HepG2 (cell line): ENCODE results near the gene METTL26. TPM values are rescaled to one million over a fixed set of nuclear protein-coding genes. Genes with fewer than 3 reads are reported as not detected.

Source experiments
- CCDC6 ChIP-seq: sonication (generic); formaldehyde crosslinking; IDR thresholded peaks from 2 replicates; pipeline ENCODE4 v1.8.1; 2022; ENCODE audit warnings: mild to moderate bottlenecking, missing genetic modification reagents, moderate library complexity
- DMAP1 ChIP-seq: IDR thresholded peaks from 2 replicates; pipeline ENCODE4 v1.6.1; 2016
- FOSL2 ChIP-seq: sonication (generic); formaldehyde crosslinking; IDR thresholded peaks from 2 replicates; pipeline ENCODE4 v1.4.0; 2020; ENCODE audit warnings: missing genetic modification reagents
- FOXK1 ChIP-seq: sonication (generic); formaldehyde crosslinking; IDR thresholded peaks from 2 replicates; pipeline ENCODE4 v1.4.0; 2020; ENCODE audit warnings: low read depth, missing genetic modification reagents, borderline replicate concordance
- HDAC1 ChIP-seq: sonication (generic); formaldehyde crosslinking; IDR thresholded peaks from 2 replicates; pipeline ENCODE4 v1.5.1; 2020; ENCODE audit warnings: mild to moderate bottlenecking, missing genetic modification reagents
- HMG20B ChIP-seq: conservative IDR thresholded peaks from 2 replicates; pipeline ENCODE4 v1.6.1; 2016; ENCODE audit warnings: missing genetic modification reagents, missing compliant biosample characterization
- IKZF1 ChIP-seq: fragments of 450-650 bp; IDR thresholded peaks from 2 replicates; pipeline ENCODE4 v1.7.1; 2016
- KLF13 ChIP-seq: sonication (generic); formaldehyde crosslinking; IDR thresholded peaks from 2 replicates; pipeline ENCODE4 v1.4.0; 2020; ENCODE audit warnings: mild to moderate bottlenecking, missing genetic modification reagents
- PCBP2 ChIP-seq: fragments of 200-400 bp; formaldehyde crosslinking; optimal IDR thresholded peaks from 2 replicates; pipeline ENCODE3; 2018; ENCODE audit warnings: low read length, low read depth; ENCODE audit not compliant: poor library complexity, severe bottlenecking
- SP4 ChIP-seq: sonication (generic); formaldehyde crosslinking; IDR thresholded peaks from 2 replicates; pipeline ENCODE4 v1.8.1; 2023; ENCODE audit warnings: mild to moderate bottlenecking, missing genetic modification reagents
- SRSF1 ChIP-seq: fragments of 200-400 bp; formaldehyde crosslinking; optimal IDR thresholded peaks from 2 replicates; pipeline ENCODE3; 2017; ENCODE audit warnings: mild to moderate bottlenecking, low read depth, low read length, moderate library complexity
- TAF1 ChIP-seq: sonication (generic); formaldehyde crosslinking; IDR thresholded peaks from 2 replicates; pipeline ENCODE4 v1.4.0; 2020; ENCODE audit warnings: missing genetic modification reagents
- TEAD3 ChIP-seq: optimal IDR thresholded peaks from 2 replicates; pipeline ENCODE3; 2016; ENCODE audit warnings: borderline replicate concordance
- ZNF225 ChIP-seq: sonication (generic); formaldehyde crosslinking; IDR thresholded peaks from 2 replicates; pipeline ENCODE4 v1.4.0; 2020; ENCODE audit warnings: mild to moderate bottlenecking, missing genetic modification reagents
- ZNF264 ChIP-seq: sonication (generic); formaldehyde crosslinking; IDR thresholded peaks from 2 replicates; pipeline ENCODE4 v1.4.0; 2020; ENCODE audit warnings: missing genetic modification reagents
- ZNF781 ChIP-seq: sonication (generic); formaldehyde crosslinking; IDR thresholded peaks from 2 replicates; pipeline ENCODE4 v1.5.1; 2020; ENCODE audit warnings: borderline replicate concordance, mild to moderate bottlenecking, missing genetic modification reagents; ENCODE audit errors: not compliant biosample characterization
- ZNF816 ChIP-seq: sonication (generic); formaldehyde crosslinking; IDR thresholded peaks from 2 replicates; pipeline ENCODE4 v1.8.0; 2022; ENCODE audit warnings: missing genetic modification reagents, mild to moderate bottlenecking, borderline replicate concordance
- polyA plus RNA-seq, 8 experiments: library from polyadenylated mRNA; depleted of rRNA in 3 of 8; stranded (reverse) in 7 of 8; unstranded in 1 of 8; fragments of >200 nt; fragmentation: Illumina TruSeq in 4 of 8; extraction: Trizol in 4 of 8; gene quantifications; 2 replicates each; pipeline versions ENCODE4 v1.2.1 to v1.2.3, GENCODE V29; 2011 to 2016; ENCODE audit warnings: low read depth in 4 of 8, missing spikeins in 1 of 8, mixed read lengths in 1 of 8; ENCODE audit not compliant: insufficient read depth in 1 of 8
- total RNA-seq, 5 experiments: library from RNA; depleted of rRNA; stranded (reverse); fragments of >200 nt; fragmentation: Illumina TruSeq; extraction: Trizol; gene quantifications; 2 replicates each; pipeline ENCODE4 v1.2.3, GENCODE V29; 2016; ENCODE audit warnings: low read depth in 1 of 5
- TF ChIP-seq, protein P1 (sequence below): sonication (generic); formaldehyde crosslinking; IDR thresholded peaks from 2 replicates; pipeline ENCODE4 v1.4.0; 2020; ENCODE audit warnings: missing genetic modification reagents, borderline replicate concordance
- TF ChIP-seq, protein P2 (sequence below): sonication (generic); formaldehyde crosslinking; IDR thresholded peaks from 2 replicates; pipeline ENCODE4 v1.4.0; 2020; ENCODE audit warnings: missing genetic modification reagents

METTL26 gene
- total and polyA plus RNA-seq, 2 of the 13 experiments (the other 11 are each of a cell fraction or from before 2014, with no cell fraction given): 65.5 to 70.1 TPM

DNA sequence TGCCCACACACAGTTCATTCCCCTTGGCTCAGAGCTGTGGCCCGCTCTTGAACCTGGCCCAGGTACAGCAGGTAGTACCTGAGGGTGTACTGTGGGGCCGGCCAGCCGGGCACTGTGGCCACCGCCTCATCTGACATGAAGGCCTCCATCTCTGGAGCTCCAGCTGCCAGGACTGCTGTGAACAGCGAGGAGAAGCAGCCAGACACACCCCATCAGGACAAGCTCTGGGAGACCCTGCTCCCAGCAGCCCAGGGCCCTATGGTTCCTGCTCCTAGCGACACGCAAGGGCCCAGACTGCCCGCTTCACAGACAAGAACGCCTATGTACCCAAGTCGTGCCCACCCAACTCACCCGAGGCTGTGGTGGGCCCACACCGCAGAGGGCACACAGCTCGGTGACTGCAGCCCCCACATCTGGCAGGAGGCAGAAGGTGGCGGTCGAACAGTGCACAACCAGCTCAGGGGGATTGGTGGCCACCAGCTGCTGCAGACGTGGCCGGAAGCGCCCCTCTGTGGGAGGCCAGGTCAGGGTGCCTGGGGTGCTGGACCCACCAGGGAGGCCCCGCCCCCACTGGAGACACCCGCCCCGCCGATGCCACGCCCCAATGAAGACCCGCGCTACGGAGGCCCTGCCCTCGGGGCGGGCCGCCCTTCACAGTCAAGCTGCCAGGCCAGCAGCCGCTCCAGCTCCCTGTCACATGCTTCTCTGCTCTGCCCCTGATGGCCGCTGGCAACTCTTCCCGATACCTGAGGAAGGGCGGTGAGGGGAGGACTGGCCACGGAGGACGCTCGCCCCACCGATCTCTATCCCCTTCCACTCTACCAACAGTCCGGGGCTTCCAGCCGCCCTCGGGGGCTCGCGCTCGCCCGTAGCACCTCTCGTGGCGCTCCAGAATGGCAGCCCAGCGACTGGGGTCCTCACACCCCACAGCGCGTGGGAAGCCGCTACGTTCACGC lies 43.0 kb upstream of the METTL26 start (continued):
- TF ChIP-seq, protein P1, sequence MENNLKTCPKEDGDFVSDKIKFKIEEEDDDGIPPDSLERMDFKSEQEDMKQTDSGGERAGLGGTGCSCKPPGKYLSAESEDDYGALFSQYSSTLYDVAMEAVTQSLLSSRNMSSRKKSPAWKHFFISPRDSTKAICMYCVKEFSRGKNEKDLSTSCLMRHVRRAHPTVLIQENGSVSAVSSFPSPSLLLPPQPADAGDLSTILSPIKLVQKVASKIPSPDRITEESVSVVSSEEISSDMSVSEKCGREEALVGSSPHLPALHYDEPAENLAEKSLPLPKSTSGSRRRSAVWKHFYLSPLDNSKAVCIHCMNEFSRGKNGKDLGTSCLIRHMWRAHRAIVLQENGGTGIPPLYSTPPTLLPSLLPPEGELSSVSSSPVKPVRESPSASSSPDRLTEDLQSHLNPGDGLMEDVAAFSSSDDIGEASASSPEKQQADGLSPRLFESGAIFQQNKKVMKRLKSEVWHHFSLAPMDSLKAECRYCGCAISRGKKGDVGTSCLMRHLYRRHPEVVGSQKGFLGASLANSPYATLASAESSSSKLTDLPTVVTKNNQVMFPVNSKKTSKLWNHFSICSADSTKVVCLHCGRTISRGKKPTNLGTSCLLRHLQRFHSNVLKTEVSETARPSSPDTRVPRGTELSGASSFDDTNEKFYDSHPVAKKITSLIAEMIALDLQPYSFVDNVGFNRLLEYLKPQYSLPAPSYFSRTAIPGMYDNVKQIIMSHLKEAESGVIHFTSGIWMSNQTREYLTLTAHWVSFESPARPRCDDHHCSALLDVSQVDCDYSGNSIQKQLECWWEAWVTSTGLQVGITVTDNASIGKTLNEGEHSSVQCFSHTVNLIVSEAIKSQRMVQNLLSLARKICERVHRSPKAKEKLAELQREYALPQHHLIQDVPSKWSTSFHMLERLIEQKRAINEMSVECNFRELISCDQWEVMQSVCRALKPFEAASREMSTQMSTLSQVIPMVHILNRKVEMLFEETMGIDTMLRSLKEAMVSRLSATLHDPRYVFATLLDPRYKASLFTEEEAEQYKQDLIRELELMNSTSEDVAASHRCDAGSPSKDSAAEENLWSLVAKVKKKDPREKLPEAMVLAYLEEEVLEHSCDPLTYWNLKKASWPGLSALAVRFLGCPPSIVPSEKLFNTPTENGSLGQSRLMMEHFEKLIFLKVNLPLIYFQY: no peak
- no peak for TF ChIP-seq CCDC6 (CRISPR knock-in tag)
- TF ChIP-seq, protein P2, sequence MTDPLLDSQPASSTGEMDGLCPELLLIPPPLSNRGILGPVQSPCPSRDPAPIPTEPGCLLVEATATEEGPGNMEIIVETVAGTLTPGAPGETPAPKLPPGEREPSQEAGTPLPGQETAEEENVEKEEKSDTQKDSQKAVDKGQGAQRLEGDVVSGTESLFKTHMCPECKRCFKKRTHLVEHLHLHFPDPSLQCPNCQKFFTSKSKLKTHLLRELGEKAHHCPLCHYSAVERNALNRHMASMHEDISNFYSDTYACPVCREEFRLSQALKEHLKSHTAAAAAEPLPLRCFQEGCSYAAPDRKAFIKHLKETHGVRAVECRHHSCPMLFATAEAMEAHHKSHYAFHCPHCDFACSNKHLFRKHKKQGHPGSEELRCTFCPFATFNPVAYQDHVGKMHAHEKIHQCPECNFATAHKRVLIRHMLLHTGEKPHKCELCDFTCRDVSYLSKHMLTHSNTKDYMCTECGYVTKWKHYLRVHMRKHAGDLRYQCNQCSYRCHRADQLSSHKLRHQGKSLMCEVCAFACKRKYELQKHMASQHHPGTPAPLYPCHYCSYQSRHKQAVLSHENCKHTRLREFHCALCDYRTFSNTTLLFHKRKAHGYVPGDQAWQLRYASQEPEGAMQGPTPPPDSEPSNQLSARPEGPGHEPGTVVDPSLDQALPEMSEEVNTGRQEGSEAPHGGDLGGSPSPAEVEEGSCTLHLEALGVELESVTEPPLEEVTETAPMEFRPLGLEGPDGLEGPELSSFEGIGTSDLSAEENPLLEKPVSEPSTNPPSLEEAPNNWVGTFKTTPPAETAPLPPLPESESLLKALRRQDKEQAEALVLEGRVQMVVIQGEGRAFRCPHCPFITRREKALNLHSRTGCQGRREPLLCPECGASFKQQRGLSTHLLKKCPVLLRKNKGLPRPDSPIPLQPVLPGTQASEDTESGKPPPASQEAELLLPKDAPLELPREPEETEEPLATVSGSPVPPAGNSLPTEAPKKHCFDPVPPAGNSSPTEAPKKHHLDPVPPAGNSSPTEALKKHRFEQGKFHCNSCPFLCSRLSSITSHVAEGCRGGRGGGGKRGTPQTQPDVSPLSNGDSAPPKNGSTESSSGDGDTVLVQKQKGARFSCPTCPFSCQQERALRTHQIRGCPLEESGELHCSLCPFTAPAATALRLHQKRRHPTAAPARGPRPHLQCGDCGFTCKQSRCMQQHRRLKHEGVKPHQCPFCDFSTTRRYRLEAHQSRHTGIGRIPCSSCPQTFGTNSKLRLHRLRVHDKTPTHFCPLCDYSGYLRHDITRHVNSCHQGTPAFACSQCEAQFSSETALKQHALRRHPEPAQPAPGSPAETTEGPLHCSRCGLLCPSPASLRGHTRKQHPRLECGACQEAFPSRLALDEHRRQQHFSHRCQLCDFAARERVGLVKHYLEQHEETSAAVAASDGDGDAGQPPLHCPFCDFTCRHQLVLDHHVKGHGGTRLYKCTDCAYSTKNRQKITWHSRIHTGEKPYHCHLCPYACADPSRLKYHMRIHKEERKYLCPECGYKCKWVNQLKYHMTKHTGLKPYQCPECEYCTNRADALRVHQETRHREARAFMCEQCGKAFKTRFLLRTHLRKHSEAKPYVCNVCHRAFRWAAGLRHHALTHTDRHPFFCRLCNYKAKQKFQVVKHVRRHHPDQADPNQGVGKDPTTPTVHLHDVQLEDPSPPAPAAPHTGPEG (CRISPR knock-in tag): no peak
- TF ChIP-seq FOSL2 (CRISPR knock-in tag): no peak
- TF ChIP-seq IKZF1: no peak
- no peak for TF ChIP-seq TEAD3 (CRISPR knock-in tag)
- TF ChIP-seq ZNF225: no peak
- no peak for TF ChIP-seq ZNF816 (CRISPR knock-in tag)
- TF ChIP-seq PCBP2: no peak
- TF ChIP-seq FOXK1 (CRISPR knock-in tag): no peak
- peak; percentile 15 for TF ChIP-seq SRSF1
- peak; percentile 82 for TF ChIP-seq SP4 (CRISPR knock-in tag)
- TF ChIP-seq DMAP1: peak; percentile 77
- peak; percentile 56 for TF ChIP-seq TAF1
- TF ChIP-seq KLF13 (CRISPR knock-in tag): no peak
- no peak for TF ChIP-seq ZNF264 (CRISPR knock-in tag)
- TF ChIP-seq ZNF781: no peak
- 0 out of 2 replicates have a peak, but pooled peaks have one; percentile 15 for TF ChIP-seq HMG20B (CRISPR knock-in tag)
- peak; percentile 31; the same call in 1 of the 2 replicates for TF ChIP-seq HDAC1
